HG03095 (cell line): Measurements from ENCODE around the gene GALNT4.

ENCODE experiments used
- ATAC-seq: cut with Tn5 transposase; IDR thresholded peaks from one replicate; pipeline ENCODE4 v1.9.1; 2021; ENCODE audit warnings: moderate library complexity; ENCODE audit not compliant: unreplicated experiment

GALNT4 gene

DNA sequence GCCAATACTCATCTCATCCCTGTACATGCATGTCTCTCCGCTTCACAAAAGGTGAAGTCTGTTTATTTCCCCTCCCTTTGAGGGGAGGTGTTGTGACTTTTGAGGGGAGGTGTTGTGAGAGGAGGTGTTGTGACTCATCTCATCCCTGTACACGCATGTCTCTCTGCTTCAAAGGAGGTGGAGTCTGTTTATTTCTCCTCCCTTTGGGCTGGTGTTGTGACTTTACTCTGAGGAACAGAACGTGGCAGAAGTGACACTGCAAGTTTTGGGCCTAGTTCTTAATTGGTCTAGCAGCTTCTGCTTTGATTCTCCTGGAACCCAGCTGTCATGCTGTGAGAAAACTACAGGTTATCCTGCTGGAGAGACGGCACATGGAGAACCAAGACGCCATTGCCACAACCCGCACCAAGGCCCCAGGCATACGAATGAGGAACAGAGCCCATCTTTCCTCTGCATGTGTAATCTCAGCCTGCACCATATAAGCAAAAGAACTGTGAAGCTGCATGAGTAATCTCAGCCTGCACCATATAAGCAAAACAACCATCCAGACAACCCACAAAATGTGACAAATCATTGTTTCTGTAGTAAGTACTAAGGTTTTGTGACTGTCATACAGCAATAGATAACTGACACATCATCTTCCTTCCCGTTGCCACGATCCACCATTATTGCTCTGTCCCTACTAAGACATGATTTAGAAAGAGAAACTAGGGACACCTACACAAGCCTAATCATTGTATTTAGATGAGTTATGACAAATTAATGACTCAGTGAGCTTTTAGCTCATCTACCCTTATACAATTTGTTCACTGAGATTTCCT lies 30.0 kb downstream of the GALNT4 start:
- ATAC-seq, result peak; percentile 59

- ATAC-seq, result no peak
These were observed 30.8 kb downstream of the GALNT4 start for GRCh38 chr12:89493670-89494302.

DNA sequence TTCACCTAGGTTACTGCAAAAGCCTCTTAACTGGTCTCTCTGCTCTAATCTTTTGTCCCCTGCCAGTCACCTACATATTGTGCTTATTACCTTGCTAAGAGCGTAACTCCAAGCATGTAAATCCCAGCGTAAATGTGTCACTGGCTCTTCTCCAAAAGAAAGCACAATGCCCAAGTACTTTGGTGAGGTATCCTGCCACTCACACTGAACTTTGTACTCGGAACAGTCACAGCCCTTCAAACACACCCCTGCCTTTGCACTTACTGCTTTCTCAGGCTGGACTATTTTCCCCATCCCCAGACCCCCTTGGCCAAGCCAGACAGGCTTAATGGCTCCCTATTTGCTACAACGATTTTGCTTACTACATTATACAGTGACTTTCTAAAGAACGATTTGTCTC lies 31.7 kb downstream of the GALNT4 start:
- ATAC-seq, result no peak

DNA sequence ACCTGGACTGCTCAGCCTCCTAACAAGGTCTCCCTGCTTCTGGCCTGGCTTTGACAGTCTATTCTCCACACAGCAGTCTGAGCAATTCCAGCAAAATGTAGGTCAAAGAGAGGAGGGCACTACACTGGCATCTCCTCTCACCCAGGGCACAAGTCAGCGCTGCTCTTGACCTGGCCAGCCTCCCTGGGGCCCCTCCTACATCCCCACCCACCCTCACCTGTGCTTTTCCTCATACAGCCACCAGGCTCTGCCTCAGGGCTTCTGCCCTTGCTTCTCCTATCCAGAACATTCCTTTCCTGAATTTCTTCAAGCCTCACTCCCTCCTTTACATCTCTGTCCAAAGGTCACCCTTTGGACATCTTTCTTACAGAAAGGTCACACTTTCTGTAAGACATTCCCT lies 33.7 kb downstream of the GALNT4 start:
- no peak for ATAC-seq

GRCh38 chr12:89486264-89486663 lies 38.3 kb downstream of the GALNT4 start:
- ATAC-seq, result no peak

GRCh38 chr12:89484470-89484869 lies 40.1 kb downstream of the GALNT4 start:
- no peak for ATAC-seq

- ATAC-seq, result no peak
These were observed 43.2 kb downstream of the GALNT4 start for GRCh38 chr12:89481213-89481914.

DNA sequence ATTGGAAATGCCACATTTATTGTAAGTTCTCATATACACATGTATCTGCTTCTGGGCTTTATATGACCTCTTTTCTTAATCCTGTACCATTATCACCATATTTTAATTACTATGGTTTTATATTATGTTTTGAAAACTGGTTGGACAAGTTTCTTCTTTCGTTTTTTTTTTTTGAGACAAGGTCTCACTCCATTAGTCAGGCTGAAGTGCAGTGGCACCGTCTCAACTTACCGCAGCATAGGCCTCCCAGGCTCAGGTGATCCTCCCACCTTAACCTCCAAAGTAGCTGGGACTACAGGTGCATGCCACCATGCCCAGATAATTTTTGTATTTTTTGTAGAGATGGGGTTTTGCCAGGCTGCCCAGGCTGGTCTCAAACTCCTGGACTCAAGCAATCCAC lies 44.6 kb downstream of the GALNT4 start:
- ATAC-seq, result no peak

- no peak for ATAC-seq
These were observed 46.8 kb downstream of the GALNT4 start for GRCh38 chr12:89477633-89478279.

DNA sequence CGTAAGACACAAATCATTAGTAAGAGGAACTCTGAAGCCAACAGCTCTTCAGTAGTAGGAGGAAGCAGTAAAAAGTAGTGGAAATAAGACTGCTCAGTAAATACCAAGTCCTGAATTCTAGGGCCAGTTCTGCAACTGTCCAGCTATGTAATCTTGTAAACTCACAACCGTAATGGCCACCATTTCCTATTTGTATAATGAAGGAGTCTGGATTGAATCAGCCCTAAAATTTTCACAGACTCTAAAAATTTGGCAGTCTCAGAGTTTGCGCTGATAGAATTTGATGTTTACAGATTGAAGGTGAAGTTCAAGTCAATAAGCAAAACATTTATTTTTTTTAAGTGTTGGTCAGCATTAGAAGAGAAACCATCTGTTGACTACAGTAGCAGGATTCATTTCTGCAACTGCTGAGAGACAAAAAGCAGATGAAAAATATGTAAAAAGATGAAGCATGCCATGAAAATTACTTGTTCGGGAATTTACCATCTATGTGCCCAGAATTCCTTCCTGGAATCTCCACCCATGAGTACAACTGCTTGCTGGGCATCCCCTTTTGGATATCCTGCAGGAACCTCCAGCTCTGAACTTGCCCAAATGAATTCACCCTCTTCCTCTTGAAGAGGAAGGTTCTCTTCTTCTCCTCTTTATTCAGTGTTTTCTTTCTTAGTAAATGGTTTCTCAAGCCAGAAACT lies 47.5 kb downstream of the GALNT4 start:
- ATAC-seq, result no peak

DNA sequence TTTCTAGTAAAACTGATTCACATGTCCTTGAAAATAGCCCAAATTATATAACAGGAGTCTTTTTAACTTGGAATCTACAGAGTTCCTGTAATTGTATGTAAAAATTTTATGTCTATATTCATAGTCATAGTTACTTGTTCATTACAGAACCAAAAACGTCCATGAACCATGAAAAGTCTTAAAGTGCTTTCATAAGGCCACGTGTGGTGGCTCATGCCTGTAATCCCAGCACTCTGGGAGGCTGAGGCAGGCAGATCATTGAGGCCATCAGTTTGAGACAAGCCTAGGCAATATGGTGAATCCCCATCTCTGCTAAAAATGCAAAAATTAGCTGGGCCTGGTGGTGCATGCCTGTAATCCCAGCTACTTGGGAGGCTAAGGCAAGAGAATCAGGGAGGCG lies 48.4 kb downstream of the GALNT4 start:
- no peak for ATAC-seq

DNA sequence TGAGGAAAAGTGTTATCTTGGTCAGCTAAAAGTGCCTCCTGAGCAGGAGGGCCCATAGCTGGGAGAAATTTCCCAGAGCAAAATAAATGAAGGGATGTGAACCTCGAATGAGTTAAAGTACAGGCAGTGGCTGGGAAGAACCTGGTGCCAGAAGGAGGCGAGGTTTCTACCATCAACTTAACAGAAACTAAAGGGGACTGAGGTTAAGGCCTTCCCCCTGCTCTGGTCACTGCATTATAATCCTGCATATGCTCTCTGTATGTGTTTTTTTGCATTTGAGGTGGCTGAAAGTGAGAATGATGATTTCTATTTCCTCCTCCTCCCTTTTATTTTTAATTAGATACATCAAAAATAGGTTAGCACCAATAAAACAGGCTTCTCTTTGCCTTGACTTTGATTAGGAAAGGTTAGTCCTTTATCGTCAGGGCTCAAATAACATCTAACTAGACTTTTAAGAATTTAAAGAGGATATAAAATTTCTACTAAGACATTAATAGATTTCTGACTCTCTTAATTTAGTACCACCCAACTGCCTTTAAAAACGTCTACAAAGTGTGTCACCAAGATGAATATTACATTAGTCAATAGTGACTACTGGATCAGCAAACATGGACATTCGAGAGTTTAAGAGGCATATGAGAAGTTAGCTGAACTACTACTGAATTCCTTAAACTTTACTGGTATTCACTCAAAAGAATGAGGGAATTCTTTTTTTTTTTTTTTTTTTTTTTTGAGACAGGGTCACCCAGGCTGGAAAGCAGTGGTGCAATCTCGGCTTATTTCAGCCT lies 49.2 kb downstream of the GALNT4 start:
- peak; percentile 59 for ATAC-seq

DNA sequence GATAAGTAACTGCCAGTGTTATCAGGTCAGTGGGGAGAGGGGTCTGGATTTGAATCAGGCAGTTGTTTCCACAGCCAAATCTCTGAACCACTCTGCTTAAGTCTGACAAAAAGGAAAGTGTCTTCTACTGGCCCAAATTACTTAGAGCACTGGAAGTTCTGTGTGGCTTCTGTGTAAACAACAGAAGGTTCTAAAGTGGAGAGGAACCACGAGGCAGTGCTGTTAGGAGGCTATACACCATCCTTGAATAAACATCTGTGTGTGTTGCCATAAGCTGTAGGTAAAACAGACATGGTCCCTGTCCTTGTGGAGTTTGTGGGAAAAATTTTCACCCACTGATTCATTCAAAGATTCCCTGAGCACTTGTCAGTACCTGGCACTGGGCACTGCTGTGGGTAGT lies 50.0 kb downstream of the GALNT4 start:
- no peak for ATAC-seq
